ENCODE data around the gene TNFRSF6B.
"Not testable (repeated sequence)": the region's sequence is repeated elsewhere in the genome, so short reads cannot be mapped to it uniquely, and the experiment has no call there.

The TNFRSF6B gene, protein sequence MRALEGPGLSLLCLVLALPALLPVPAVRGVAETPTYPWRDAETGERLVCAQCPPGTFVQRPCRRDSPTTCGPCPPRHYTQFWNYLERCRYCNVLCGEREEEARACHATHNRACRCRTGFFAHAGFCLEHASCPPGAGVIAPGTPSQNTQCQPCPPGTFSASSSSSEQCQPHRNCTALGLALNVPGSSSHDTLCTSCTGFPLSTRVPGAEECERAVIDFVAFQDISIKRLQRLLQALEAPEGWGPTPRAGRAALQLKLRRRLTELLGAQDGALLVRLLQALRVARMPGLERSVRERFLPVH

DNA sequence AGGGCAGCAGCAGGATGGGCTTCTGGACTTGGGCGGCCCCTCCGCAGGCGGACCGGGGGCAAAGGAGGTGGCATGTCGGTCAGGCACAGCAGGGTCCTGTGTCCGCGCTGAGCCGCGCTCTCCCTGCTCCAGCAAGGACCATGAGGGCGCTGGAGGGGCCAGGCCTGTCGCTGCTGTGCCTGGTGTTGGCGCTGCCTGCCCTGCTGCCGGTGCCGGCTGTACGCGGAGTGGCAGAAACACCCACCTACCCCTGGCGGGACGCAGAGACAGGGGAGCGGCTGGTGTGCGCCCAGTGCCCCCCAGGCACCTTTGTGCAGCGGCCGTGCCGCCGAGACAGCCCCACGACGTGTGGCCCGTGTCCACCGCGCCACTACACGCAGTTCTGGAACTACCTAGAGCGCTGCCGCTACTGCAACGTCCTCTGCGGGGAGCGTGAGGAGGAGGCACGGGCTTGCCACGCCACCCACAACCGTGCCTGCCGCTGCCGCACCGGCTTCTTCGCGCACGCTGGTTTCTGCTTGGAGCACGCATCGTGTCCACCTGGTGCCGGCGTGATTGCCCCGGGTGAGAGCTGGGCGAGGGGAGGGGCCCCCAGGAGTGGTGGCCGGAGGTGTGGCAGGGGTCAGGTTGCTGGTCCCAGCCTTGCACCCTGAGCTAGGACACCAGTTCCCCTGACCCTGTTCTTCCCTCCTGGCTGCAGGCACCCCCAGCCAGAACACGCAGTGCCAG lies at the start of gene TNFRSF6B:
TSS of gene TNFRSF6B (plus strand) at position 25 of the 729 bp plus-strand sequence. CDS start at position 141, 116 bp downstream.
- no peak for DNase-seq

DNA sequence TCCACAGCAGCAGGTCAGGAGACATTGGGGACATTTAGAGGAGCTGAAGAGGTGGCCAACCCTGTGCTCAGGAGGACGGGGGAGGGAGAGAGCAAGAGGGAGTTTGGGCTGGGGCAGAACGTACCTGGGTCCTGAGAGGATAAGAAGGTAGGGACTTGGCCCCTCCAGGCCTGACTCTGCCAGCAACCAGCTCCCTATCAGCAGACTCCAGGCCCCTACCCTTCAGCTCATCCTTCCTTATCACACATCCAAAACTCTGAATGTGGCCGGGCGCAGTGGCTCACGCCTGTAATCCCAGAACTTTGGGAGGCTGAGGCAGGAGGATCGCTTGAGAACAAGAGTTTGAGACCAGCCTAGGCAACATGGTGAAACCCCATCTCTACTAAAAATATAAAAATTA lies 48.3 kb upstream of the TNFRSF6B start:
- DNase-seq = no peak

DNA sequence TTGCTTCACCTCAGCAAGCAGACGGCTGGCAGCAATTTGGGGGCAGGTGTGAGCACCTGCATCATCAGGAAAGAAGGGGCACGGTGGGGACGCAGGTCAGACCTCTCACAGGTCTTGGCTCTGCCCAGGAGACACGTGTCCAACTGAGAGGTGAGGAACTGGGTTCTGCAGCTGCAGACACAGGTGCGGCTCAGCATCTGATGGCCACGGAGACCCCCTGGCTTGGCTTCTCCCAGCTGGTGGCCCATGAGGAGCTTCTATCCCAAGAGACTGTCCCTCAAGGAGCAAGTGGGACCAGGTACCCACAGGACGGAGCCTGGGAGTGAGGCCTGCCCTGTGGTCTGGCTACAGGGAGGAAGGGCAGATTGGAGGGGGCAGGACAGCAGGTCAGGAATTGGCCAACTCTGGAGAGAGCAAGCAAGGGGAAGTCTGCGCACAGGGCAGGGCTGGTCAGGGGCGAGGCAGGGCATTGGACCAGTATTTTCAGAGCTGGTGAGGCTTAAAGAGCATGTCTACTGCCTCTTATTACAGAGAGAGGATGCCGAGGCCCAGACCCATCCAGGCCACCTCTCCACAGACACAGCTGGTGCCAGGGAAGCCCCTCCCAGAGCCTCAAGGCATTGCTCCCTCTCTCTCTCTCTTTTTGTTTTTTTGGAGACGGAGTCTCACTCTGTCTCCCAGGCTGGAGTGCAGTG lies 47.4 kb upstream of the TNFRSF6B start:
- DNase-seq = no peak

DNA sequence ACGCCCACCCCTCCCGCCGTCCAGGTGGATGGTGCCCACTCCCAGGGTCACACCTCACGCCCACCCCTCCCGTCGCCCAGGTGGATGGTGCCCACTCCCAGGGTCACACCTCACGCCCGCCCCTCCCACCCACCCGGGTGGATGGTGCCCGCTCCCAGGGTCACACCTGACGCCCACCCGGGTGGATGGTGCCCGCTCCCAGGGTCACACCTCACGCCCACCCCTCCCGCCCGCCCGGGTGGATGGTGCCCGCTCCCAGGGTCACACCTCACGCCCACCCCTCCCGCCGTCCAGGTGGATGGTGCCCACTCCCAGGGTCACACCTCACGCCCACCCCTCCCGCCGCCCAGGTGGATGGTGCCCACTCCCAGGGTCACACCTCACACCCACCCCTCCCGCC lies 46.0 kb upstream of the TNFRSF6B start:
- not testable (repeated sequence) for DNase-seq

DNA sequence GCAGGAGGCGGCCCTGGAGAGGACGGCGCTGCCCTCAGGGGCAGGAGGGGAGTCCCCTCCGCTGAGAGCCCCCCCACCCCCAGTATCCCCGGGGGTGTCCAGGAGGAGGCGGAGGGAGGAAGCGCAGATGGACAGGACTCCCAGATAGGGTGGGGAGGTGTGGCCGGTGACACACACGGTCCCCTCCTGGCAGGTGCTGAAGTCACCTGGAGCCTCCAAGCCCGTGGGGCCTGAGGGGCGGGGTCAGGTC lies 44.6 kb upstream of the TNFRSF6B start:
- DNase-seq = no peak

DNA sequence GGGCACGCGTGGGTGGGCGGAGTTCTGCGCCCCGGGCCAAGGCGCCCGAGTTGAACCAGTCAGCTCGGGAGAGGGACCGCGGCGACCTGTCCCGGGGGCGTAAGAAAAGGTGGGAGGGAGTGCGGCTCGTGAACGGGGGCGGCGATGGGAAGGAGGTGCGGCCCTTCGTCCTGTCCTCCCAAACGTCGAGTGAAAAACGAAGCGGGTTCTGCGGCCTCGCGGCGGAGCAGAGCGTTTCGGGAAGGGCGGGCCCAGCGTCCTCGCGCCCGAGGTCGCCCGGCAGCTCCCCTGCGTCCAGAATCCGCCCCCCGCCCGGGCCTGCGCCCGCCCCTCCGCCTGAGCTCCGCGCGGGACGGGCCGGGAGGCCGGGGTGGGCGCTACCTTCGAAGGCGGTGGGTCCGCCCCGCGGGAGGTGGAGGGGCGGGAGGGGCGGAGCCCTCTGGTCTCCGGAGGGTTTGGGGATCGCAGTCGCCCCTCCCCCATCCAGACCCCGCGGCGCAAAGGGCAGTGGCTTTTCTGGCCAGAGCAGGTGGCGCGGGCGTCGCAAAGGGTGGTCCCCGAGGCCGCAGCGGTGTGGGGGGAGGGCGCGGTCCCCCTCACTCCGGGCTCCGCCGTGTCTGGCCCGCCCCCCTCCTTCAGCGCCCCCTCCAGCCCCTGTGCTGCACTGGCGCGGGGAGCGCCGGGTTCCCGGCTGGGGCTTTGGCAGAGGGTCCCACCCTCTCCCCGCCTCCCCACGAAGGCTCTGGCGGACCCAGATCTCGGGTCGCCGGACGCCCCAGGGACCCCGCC lies 44.1 kb upstream of the TNFRSF6B start:
- DNase-seq = peak in 3 of 56 donors; percentile 29 to 52 (median 35)

GRCh38 chr20:63653041-63653973 lies 43.1 kb upstream of the TNFRSF6B start, which contains the start of gene STMN3:
STMN3 (minus strand) TSS chr20:63653424; CDS start chr20:63653345, 79 bp downstream.
- DNase-seq = peak in 53 of 56 donors; percentile 19 to 93 (median 78)

DNA sequence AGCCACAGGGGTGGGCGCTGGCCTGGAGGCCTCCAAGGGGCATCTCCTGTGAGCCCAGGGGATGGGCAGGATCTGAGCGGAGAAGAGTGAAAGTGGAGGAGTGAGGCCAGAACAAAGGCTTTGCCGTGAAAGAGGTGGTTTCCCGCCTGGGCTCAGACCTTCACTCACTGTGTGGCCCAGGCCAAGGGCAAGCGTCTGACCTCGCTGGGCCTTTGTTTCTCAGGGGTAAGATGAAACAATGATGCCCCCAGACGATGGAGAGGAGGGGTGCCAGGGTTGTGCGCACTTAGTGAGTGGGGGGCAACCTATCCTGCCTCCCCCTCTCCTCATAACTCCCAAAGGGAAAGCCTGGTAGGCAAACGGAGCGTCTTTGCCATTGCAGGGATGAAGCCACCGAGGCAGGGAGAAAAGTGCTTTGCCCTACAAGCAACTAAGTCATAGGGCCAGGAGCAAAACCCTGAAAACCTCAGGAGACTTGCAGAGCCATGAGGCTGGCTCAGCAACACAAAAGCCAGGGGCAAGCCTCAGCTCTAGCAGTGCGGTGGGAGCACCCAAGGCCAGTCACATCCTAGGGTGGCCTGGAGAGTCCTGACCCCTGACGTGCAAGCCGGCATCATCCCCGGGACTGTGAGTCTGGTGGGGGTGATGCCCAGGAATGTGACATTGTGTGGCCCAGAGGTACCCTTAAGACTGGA lies 42.3 kb upstream of the TNFRSF6B start:
- no peak for DNase-seq

DNA sequence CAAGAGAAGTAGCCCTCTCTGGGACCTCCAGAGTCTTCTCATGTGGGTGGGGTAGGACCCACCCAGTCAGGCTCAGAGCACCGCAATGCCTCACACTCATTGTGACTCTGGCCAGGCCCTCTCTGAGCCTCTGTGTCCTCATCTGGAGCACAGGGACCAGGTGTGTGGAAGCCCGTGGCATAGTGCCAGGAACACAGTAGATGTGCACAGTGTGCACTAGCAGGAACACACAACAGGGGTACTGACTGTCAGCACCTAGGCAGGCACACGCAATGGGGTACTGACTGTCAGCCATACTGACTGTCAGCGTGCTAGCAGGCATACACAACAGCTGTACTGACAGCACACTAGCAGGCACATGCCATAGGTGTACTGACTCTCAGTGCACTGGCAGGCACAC lies 41.2 kb upstream of the TNFRSF6B start:
- no peak for DNase-seq

DNA sequence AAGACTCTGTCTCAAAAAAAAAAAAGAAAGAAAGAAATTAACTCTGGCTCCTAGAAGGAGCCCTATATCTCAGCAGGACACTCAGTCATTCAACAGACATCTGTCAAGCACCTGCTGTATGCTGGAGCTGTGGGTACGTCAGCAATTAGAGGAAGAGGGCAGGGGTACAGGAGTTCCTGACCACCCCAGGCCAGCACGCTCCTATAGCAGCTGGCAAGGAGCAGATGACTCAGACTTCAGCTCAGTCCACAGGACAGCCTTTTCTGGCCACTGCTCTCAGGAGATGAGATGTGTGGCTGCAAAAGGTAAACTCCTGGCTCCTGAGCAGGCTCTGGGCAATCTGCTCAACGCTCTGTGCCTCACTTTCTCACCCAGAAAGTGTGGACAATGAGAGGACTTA lies 40.0 kb upstream of the TNFRSF6B start:
- no peak for DNase-seq

- DNase-seq = peak in 1 of 56 donors; percentile 50
These were observed 39.1 kb upstream of the TNFRSF6B start for GRCh38 chr20:63657260-63657936.

- peak; percentile 67 to 99 (median 92) for DNase-seq
These were observed 38.3 kb upstream of the TNFRSF6B start, which contains the start of gene RTEL1 for GRCh38 chr20:63657937-63658748. RTEL1 (plus strand) TSS chr20:63658312; CDS start chr20:63659403, 1,091 bp downstream.

DNA sequence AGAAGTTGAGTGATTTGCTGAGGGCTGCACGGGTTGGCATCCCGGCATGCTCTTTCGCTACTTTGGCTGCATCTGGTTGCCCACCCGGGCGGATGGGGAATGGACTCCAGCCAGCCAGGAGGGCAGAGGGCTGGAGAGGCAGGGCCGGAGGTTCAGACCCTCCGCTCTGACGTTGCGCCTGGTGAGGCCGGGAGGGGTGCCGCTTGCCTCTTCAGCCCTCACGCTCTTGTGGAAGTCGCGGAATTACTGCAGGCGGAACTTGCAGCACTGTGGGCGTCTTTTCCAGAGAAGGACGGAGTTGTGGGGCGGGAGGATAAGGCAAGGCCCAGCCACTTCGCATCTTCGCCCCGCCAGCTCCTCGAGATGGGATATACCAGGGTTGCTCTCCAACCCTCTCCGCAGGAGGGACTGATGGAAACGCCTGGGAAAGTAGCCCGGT lies 37.7 kb upstream of the TNFRSF6B start:
- peak in 4 of 56 donors; percentile 55 to 65 (median 60) for DNase-seq

DNA sequence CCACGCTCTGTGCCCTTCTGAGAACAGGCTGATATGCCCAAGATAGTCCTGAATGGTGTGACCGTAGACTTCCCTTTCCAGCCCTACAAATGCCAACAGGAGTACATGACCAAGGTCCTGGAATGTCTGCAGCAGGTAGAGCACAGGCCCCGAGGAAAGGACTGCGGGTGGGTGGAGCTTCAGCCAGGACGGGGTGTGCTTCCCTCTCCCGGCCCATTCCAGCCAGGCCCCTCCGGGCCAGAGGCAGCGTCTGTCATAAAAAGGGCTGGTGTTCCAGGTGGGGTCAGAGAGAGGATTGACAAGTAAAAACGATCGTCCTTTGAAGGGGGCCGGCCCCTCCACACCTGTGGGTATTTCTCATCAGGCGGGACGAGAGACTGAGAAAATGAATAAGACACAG lies 37.1 kb upstream of the TNFRSF6B start:
- no peak for DNase-seq

GRCh38 chr20:63660174-63660573 lies 36.3 kb upstream of the TNFRSF6B start:
- DNase-seq = not testable (repeated sequence)

DNA sequence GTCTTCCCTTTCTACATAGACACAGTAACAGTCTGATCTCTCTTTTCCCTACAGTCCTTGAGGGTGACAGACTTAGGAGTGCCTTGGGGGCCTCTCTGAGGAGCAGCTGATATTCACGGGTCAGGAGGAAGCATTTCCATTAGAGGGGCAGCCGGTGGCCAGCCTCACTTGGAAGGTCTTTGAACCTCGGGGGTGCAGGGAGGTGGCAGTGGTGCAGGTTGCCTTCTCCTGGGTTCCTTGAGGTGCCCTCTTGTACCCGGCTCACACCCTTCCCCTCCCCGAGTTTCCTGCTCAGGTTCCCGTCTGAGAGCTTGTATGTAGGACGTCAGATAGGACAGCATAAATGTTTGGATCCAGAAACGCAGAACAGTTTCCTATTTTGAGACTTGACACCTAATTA lies 35.8 kb upstream of the TNFRSF6B start:
- DNase-seq = no peak

- DNase-seq = no peak
These were observed 35.3 kb upstream of the TNFRSF6B start for GRCh38 chr20:63661108-63661507.
